Osteoblast (primary cell): Measurements from ENCODE around the gene LRRFIP2. TPM values are rescaled to one million over a fixed set of nuclear protein-coding genes. Genes with fewer than 3 reads are reported as not detected.

Experiments
- DNase-seq: peaks from one replicate; pipeline ENCODE4 v3.0.0; 2011; ENCODE audit warnings: low spot score, mixed read lengths; ENCODE audit not compliant: insufficient read length; ENCODE audit errors: missing footprints
- H2AFZ ChIP-seq: 2 replicates; pipeline ENCODE4 v1.6.0; 2011; ENCODE audit warnings: mild to moderate bottlenecking, low read length
- H3K27ac ChIP-seq: 2 replicates; pipeline ENCODE4 v1.5.1; 2011; ENCODE audit warnings: mild to moderate bottlenecking, low read depth, low read length, moderate library complexity
- H3K27me3 ChIP-seq: 2 replicates; pipeline ENCODE4 v1.6.0; 2012; ENCODE audit warnings: mild to moderate bottlenecking, control low read depth, inconsistent platforms, low read length, moderate library complexity; ENCODE audit not compliant: insufficient read depth
- H3K36me3 ChIP-seq: 2 replicates; pipeline ENCODE4 v1.5.1; 2011; ENCODE audit warnings: mild to moderate bottlenecking, low read length, control low read depth, moderate library complexity; ENCODE audit not compliant: insufficient read depth
- H3K4me1 ChIP-seq: 2 replicates; pipeline ENCODE4 v1.5.1; 2011; ENCODE audit warnings: mild to moderate bottlenecking, low read length, control low read depth, moderate library complexity; ENCODE audit not compliant: insufficient read depth
- H3K4me2 ChIP-seq: 2 replicates; pipeline ENCODE4 v1.6.0; 2011; ENCODE audit warnings: mild to moderate bottlenecking, low read length; ENCODE audit not compliant: insufficient read depth
- H3K4me3 ChIP-seq: fragments of 200-600 bp; sonication (generic); 3 replicates; pipeline ENCODE4 v1.5.1; 2012; ENCODE audit warnings: mild to moderate bottlenecking, low read length, inconsistent platforms; ENCODE audit not compliant: insufficient read depth
- H3K79me2 ChIP-seq: 2 replicates; pipeline ENCODE4 v1.6.0; 2012; ENCODE audit warnings: mild to moderate bottlenecking, low read length, control low read depth, inconsistent platforms; ENCODE audit not compliant: insufficient read depth
- H3K9me3 ChIP-seq: 2 replicates; pipeline ENCODE4 v1.5.1; 2011; ENCODE audit warnings: low read depth, low read length, control low read depth
- H4K20me1 ChIP-seq: 2 replicates; pipeline ENCODE4 v1.6.0; 2012; ENCODE audit warnings: mild to moderate bottlenecking, low read length, control low read depth; ENCODE audit not compliant: insufficient read depth
- total RNA-seq: library from RNA; depleted of rRNA; stranded (reverse); fragments of >200 nt; gene quantifications from 2 replicates; pipeline ENCODE4 v1.2.3, GENCODE V29; 2012
- TF ChIP-seq, protein P1 (sequence below): IDR thresholded peaks from 2 replicates; pipeline ENCODE4 v1.5.1; 2011; ENCODE audit warnings: mild to moderate bottlenecking, low read depth, low read length, moderate library complexity; ENCODE audit errors: extremely low read depth

The LRRFIP2 gene
- total RNA-seq, 1 donor, result 71.3 TPM

DNA sequence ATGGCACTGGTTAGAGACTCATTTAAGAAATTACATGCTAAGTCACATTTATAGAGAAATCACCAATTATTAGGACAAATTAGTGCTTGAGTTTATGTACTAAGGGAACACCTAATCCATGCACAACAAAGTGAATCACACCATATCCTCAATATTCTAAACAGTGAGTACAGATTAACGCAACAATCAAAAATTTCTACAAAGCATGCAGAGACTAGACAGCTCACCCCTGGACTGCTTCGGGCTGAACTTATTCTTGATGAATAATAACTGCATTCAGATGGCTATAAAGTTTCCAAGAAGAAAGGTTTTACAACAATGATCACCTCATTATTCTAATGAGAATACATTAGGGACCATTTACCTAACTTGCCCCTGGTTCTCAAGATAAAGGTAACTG is 66.5 kb downstream of the LRRFIP2 start:
- Histone ChIP-seq H3K79me2 (peaks cover 20% of the 10 kb centered on the region), H3K27ac (no peak overlapping the region), H3K4me3 (no peak overlapping the region), H3K9me3 (no peaks in the 10 kb centered on the region), H3K4me2 (no peak overlapping the region), H2AFZ (no peak overlapping the region), H3K4me1 (peaks cover 10% of the 10 kb centered on the region), H3K27me3 (no peaks in the 10 kb centered on the region), H4K20me1 (no peaks in the 10 kb centered on the region), H3K36me3 (peaks cover under 1% of the 10 kb centered on the region)
- TF ChIP-seq, protein P1, sequence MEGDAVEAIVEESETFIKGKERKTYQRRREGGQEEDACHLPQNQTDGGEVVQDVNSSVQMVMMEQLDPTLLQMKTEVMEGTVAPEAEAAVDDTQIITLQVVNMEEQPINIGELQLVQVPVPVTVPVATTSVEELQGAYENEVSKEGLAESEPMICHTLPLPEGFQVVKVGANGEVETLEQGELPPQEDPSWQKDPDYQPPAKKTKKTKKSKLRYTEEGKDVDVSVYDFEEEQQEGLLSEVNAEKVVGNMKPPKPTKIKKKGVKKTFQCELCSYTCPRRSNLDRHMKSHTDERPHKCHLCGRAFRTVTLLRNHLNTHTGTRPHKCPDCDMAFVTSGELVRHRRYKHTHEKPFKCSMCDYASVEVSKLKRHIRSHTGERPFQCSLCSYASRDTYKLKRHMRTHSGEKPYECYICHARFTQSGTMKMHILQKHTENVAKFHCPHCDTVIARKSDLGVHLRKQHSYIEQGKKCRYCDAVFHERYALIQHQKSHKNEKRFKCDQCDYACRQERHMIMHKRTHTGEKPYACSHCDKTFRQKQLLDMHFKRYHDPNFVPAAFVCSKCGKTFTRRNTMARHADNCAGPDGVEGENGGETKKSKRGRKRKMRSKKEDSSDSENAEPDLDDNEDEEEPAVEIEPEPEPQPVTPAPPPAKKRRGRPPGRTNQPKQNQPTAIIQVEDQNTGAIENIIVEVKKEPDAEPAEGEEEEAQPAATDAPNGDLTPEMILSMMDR, result no peak
- DNase-seq, result no peak

DNA sequence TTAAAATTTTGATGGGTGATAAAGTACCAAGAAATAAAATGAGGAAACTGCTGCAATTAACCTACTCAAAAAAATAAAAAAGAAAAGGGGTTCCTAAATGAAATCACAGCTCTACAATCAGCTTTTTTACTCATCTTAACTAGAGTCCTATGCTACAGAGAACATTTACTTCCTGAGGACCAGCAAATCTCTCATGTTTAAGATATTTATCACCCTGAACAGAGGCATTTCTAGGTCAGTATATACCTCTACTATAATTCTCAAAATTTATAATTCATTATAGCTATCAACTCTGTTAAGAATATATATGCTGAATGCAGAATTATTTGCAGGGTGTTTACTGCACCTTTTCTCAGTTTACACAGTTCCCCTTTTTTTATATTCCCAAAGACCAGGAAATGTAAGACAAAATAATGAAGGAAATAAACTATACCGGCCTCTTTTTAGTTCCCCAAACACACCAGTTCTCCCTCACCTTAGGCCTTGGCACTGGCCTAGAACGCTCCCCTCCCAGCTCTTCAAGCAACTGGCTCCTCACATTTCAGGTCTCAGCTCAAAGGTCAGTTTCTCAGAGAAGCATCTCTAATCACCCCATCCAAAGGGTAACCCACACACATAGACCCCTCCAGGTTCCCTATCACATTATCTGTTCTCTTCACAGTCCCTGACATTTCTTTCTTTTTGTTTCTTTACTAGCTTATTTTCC is 71.1 kb downstream of the LRRFIP2 start:
- no peak overlapping the region for H3K4me2 ChIP-seq
- H3K4me1 ChIP-seq, result no peaks in the 10 kb centered on the region
- H3K9me3 ChIP-seq, result no peaks in the 10 kb centered on the region
- no peak overlapping the region for H2AFZ ChIP-seq
- no peak overlapping the region for H3K27ac ChIP-seq
- no peaks in the 10 kb centered on the region for H3K27me3 ChIP-seq
- no peak overlapping the region for H3K4me3 ChIP-seq
- H4K20me1 ChIP-seq, result no peaks in the 10 kb centered on the region
- DNase-seq, result no peak
- H3K79me2 ChIP-seq, result peaks cover 15% of the 10 kb centered on the region
- H3K36me3 ChIP-seq, result no peaks in the 10 kb centered on the region
- TF ChIP-seq, protein P1, result no peak

DNA sequence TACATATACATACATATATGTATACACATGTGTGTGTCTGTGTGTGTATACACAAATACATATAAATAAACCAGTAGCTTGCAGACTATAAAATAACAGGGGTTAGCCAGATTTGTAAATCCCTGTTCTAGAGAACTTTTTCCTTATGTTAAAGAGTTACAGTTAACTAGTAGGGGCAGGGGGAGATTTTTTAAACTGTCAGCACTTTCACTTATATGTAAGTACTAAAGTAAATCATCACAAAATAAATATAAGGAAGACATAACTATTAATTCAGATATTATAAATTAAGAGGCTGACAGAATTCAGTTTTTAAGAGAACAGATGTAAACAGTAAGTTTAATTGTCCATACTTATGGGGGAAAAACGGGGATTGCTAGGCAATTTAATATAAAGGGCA is 74.0 kb downstream of the LRRFIP2 start:
- TF ChIP-seq, protein P1, result no peak
- peaks cover 14% of the 10 kb centered on the region for H3K79me2 ChIP-seq
- H3K27me3 ChIP-seq, result no peaks in the 10 kb centered on the region
- no peak overlapping the region for H3K4me2 ChIP-seq
- H3K9me3 ChIP-seq, result no peaks in the 10 kb centered on the region
- DNase-seq, result no peak
- peaks cover 16% of the 10 kb centered on the region for H3K4me1 ChIP-seq
- H3K4me3 ChIP-seq, result no peak overlapping the region
- no peak overlapping the region for H2AFZ ChIP-seq
- no peaks in the 10 kb centered on the region for H3K36me3 ChIP-seq
- H4K20me1 ChIP-seq, result no peaks in the 10 kb centered on the region
- H3K27ac ChIP-seq, result no peak overlapping the region

DNA sequence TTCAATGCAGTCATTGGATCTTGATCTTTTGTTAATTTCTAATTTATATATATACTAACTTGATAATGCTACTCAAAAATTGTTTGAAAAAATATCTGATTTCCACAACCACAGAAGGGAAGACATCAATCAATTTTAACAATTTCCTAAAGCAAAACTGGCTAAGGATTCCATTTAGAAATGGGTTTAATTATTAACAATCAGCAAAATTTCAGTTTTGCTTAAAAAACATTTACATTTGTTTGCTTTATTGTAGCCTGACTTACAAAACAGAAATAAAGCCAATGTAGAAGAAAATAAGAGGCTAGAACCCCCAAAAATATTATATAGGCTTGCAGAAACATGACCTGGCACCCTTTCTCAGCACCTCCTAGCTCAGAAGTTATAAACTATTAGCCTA is 74.9 kb downstream of the LRRFIP2 start:
- H3K4me1 ChIP-seq, result peaks cover 16% of the 10 kb centered on the region
- no peaks in the 10 kb centered on the region for H4K20me1 ChIP-seq
- H3K4me2 ChIP-seq, result no peak overlapping the region
- no peak overlapping the region for H2AFZ ChIP-seq
- H3K9me3 ChIP-seq, result no peaks in the 10 kb centered on the region
- TF ChIP-seq, protein P1, result no peak
- no peak for DNase-seq
- no peaks in the 10 kb centered on the region for H3K27me3 ChIP-seq
- H3K27ac ChIP-seq, result no peak overlapping the region
- H3K36me3 ChIP-seq, result peaks cover 5% of the 10 kb centered on the region
- no peak overlapping the region for H3K4me3 ChIP-seq
- H3K79me2 ChIP-seq, result peaks cover 14% of the 10 kb centered on the region
